Smooth muscle cell (in vitro differentiated cells): Measurements from ENCODE around the gene PI16. TPM values are rescaled to one million over a fixed set of nuclear protein-coding genes. Genes with fewer than 3 reads are reported as not detected.

Source experiments
- DNase-seq: peaks from one replicate; lab custom pipeline; 2025; ENCODE audit not compliant: unreplicated experiment; lab: John Stamatoyannopoulos, UW
- H2AFZ ChIP-seq: fragments of 200-600 bp; sonication (generic); 2 replicates; pipeline ENCODE4 v1.6.0; 2016; ENCODE audit warnings: antibody characterized with exemption, low read depth, mild to moderate bottlenecking
- H3F3A ChIP-seq: fragments of 200-600 bp; sonication (generic); 2 replicates; pipeline ENCODE4 v1.6.0; 2017; ENCODE audit warnings: antibody characterized with exemption, low read depth
- H3K27ac ChIP-seq: fragments of 200-600 bp; sonication (generic); 2 replicates; pipeline ENCODE4 v1.5.1; 2016; ENCODE audit warnings: low read depth, mild to moderate bottlenecking
- H3K27me3 ChIP-seq: fragments of 200-600 bp; sonication (generic); 2 replicates; pipeline ENCODE4 v1.6.1; 2016; ENCODE audit warnings: low read depth, mild to moderate bottlenecking
- H3K36me3 ChIP-seq: fragments of 200-600 bp; sonication (generic); 2 replicates; pipeline ENCODE4 v1.5.1; 2016; ENCODE audit warnings: low read depth
- H3K4me1 ChIP-seq: fragments of 200-600 bp; sonication (generic); 2 replicates; pipeline ENCODE4 v1.5.1; 2016; ENCODE audit warnings: low read depth
- H3K4me2 ChIP-seq: fragments of 200-600 bp; sonication (generic); 2 replicates; pipeline ENCODE4 v1.6.0; 2016; ENCODE audit warnings: mild to moderate bottlenecking
- H3K4me3 ChIP-seq: fragments of 200-600 bp; sonication (generic); 2 replicates; pipeline ENCODE4 v1.5.1; 2016; ENCODE audit warnings: mild to moderate bottlenecking
- H3K79me2 ChIP-seq: fragments of 200-600 bp; sonication (generic); 2 replicates; pipeline ENCODE4 v1.6.0; 2016; ENCODE audit warnings: low read depth, mild to moderate bottlenecking
- H3K9ac ChIP-seq: fragments of 200-600 bp; sonication (generic); 2 replicates; pipeline ENCODE4 v1.6.0; 2016; ENCODE audit warnings: low read depth
- H3K9me3 ChIP-seq: fragments of 200-600 bp; sonication (generic); replicated peaks from 2 replicates; pipeline ENCODE4 v1.5.1; 2016; ENCODE audit warnings: low read depth
- H4K20me1 ChIP-seq: fragments of 200-600 bp; sonication (generic); 2 replicates; pipeline ENCODE4 v1.6.0; 2016; ENCODE audit warnings: low read depth
- CTCF ChIP-seq: fragments of 200-600 bp; sonication (generic); IDR thresholded peaks from 2 replicates; pipeline ENCODE4 v1.5.1; 2017; ENCODE audit warnings: borderline replicate concordance, mild to moderate bottlenecking, antibody characterized with exemption; ENCODE audit not compliant: insufficient read depth, poor library complexity, severe bottlenecking
- WGBS: methylation state at CpG from one replicate; pipeline ENCODE4 v1.1.7; 2016; ENCODE audit warnings: low lambda C conversion rate; 5-methylcytosine and 5-hydroxymethylcytosine counted together
- polyA plus RNA-seq: library from polyadenylated mRNA; unstranded; fragments of >200 nt; fragmentation: Nextera tagmentation; extraction: Ambion mirVana; gene quantifications from 2 replicates; pipeline ENCODE4 v1.2.1, GENCODE V29; 2016
- total RNA-seq: library from RNA; depleted of rRNA; stranded (reverse); fragments of >200 nt; gene quantifications from 2 replicates; pipeline ENCODE4 v1.2.3, GENCODE V29; 2014

Gene PI16
- total and polyA plus RNA-seq, 2 experiments from 2014 or later: 1.2 to 9.6 TPM

- H3K79me2 ChIP-seq: no peaks in the 10 kb centered on the region
- no peak for DNase-seq
- peak overlapping the region; percentile 25 for H3K9ac ChIP-seq
- H3K27me3 ChIP-seq: no peaks in the 10 kb centered on the region
- peaks cover 14% of the 10 kb centered on the region for H4K20me1 ChIP-seq
- no peak overlapping the region for H2AFZ ChIP-seq
- H3K27ac ChIP-seq: peak overlapping the region; percentile 87
- H3K4me1 ChIP-seq: peaks cover 23% of the 10 kb centered on the region
- no peaks in the 10 kb centered on the region for H3K36me3 ChIP-seq
- H3K4me2 ChIP-seq: peak overlapping the region; percentile 66
- no peaks in the 10 kb centered on the region for H3K9me3 ChIP-seq
- H3K4me3 ChIP-seq: no peak overlapping the region
- TF ChIP-seq CTCF: no peak
- H3F3A ChIP-seq: peaks cover 20% of the 10 kb centered on the region
- WGBS: 48% methylated on average over 9 of the region's 10 CpGs
Observed at GRCh38 chr6:36917541-36918193, 36.9 kb upstream of the PI16 start.

- Histone ChIP-seq H3K36me3 (no peaks in the 10 kb centered on the region), H3K4me2 (no peak overlapping the region)
Observed at GRCh38 chr6:36920049-36920448, 34.5 kb upstream of the PI16 start.

GRCh38 chr6:36920546-36920945 lies 34.0 kb upstream of the PI16 start:
- Histone ChIP-seq H3K79me2 (no peaks in the 10 kb centered on the region), H3K4me3 (no peak overlapping the region), H3K36me3 (no peaks in the 10 kb centered on the region), H3K4me2 (no peak overlapping the region), H2AFZ (no peak overlapping the region), H3K27ac (peak overlapping the region; percentile 19), H3K9ac (no peak overlapping the region), H3K9me3 (no peaks in the 10 kb centered on the region), H3K27me3 (no peaks in the 10 kb centered on the region), H3K4me1 (peaks cover 30% of the 10 kb centered on the region), H4K20me1 (no peaks in the 10 kb centered on the region), H3F3A (peaks cover 12% of the 10 kb centered on the region)
- DNase-seq: no peak
- 79% methylated on average over 5 of the region's 5 CpGs for WGBS
- TF ChIP-seq CTCF: no peak

More at GRCh38 chr6:36920049-36920448, 34.5 kb upstream of the PI16 start:
- Histone ChIP-seq H3K27me3 (no peaks in the 10 kb centered on the region), H3K27ac (peak overlapping the region; percentile 87), H3F3A (peaks cover 12% of the 10 kb centered on the region), H3K9ac (no peak overlapping the region), H4K20me1 (no peaks in the 10 kb centered on the region), H2AFZ (no peak overlapping the region), H3K4me3 (no peak overlapping the region), H3K79me2 (no peaks in the 10 kb centered on the region), H3K4me1 (peaks cover 30% of the 10 kb centered on the region), H3K9me3 (no peaks in the 10 kb centered on the region)
- 96% methylated on average over 4 of the region's 4 CpGs for WGBS
- DNase-seq: no peak
- TF ChIP-seq CTCF: no peak

- H3K79me2 ChIP-seq: no peaks in the 10 kb centered on the region
- H3K4me3 ChIP-seq: no peak overlapping the region
- H3K4me1 ChIP-seq: peaks cover 7% of the 10 kb centered on the region
- no peaks in the 10 kb centered on the region for H4K20me1 ChIP-seq
- TF ChIP-seq CTCF: no peak
- H3F3A ChIP-seq: peaks cover 5% of the 10 kb centered on the region
- WGBS: 30% methylated on average over 4 of the region's 4 CpGs
- H3K4me2 ChIP-seq: peak overlapping the region; percentile 70
- no peak overlapping the region for H2AFZ ChIP-seq
- peak overlapping the region; percentile 41 for H3K9ac ChIP-seq
- H3K36me3 ChIP-seq: no peaks in the 10 kb centered on the region
- no peaks in the 10 kb centered on the region for H3K9me3 ChIP-seq
- H3K27ac ChIP-seq: peak overlapping the region; percentile 78
- no peak for DNase-seq
- H3K27me3 ChIP-seq: no peaks in the 10 kb centered on the region
Observed at GRCh38 chr6:36924131-36924530, 30.4 kb upstream of the PI16 start.
